IPS DF 4.7 (cell line): ENCODE results near the gene LRBA.
"Not testable (repeated sequence)": the region's sequence is repeated elsewhere in the genome, so short reads cannot be mapped to it uniquely, and the experiment has no call there.

Experiments
- DNase-seq: peaks from one replicate; pipeline ENCODE4 v3.0.0-alpha.2; 2013; ENCODE audit warnings: low spot score; ENCODE audit errors: extremely low read depth

LRBA gene

DNA sequence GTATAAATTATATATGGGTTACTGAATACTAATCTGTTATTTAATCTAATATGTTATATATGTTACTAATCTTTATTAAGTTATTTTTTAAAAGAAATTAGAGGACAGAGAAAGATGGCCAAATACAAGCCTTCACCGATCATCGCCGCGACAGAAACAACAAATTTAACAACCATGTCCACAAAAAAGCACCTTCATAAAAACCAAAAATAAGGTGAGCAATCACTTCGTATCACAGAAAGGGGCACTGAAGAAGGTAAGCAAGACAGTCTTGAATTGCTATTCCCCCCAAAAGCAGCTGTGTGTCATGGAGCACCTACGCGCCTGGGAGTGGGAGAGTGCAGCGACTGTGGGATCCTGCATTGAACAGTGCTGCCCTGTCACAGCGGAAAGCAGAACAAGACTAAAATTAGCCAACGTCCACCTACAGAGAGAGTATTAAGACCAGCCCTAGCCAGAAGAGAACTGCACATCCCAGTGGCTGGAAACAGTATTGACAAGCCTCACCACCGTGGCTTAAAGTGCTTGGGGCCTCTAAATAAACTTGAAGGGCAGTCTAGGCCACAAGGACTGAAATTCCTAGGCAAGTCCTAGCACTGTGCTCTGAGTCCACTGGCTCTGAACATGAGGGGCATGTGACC, 38.5 kb downstream of the LRBA start:
- DNase-seq: no peak

DNA sequence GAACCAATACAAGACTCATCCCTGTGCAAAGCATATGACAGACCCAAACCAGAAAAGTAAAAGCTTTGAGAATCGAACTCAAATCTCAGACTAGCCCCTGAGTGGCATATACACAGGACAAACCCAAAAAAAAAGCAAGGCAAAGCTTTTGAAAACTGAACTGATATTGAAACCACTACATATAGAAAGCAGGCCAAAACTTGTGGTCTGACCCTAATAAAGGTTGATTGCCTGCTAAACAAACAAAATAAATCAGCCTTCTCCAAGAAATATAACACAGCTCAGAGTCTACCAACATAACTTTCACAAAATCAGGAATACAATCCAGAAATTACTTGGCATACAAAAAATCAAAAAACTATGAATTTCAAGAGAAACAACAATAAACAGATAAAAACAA, 40.3 kb downstream of the LRBA start:
- no peak for DNase-seq

DNA sequence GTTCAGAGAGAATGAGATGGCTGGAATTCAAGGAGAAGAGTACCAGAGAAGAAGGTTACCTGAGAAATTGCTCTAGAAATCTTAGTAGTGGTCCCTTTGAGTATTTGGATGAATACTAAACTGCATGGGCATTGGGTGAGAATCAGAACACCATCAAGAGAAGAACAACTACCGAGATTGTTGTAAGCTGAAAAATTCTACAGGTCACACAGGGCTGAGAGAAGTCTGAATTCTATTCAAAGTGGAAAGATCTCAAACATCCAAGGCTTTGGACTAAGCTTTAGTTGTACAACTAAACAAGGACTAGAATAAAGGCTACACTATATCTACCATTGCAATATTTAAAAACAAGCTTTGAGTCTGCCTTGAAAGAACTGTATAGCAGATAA, 40.8 kb downstream of the LRBA start:
- no peak for DNase-seq

DNA sequence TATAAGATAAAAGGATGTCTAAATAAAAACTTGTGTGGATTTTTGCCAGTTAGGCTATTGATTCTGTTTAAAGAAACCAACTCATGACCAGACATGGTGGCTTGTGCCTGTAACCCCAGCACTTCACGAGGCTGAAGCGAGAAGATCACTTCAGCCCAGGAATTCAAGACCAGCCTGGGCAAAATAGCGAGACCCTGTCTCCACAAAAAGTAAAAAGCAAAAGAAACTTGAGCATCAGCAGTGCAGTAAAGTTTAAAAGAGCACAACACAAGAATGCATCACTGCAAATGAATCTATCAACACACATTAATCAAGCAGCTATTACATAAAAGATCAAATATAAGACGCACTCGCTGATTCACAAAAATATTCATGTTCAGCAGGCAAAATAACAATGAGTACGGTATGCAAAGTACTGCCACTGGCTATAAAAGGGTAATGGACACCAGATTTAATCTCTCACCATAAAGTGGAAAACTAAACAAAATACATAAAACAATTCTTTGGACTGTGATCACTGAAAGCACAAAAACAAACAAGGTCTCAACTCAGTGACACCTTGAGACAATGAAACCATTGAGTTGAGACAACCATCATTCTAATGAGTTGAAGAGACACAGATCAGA, 41.3 kb downstream of the LRBA start:
- no peak for DNase-seq

DNA sequence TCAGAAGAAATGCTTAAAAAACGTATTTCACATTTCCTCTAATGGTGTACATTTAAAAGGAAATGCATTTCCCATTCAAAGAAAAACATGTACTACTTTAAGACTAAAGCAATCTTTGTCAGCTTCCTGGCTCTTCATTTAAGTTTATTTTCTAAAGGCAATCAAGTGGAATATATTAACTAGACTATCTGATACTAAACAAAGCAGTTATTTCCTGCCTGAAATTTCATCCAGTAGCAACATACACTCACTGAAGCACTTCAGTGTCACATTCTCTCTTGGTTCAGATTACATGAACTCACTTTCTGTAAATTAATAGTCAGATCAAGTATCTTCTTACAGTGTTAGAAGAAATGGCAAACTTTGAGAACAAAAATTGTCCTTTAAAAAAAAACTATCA, 42.5 kb downstream of the LRBA start:
- no peak for DNase-seq

DNA sequence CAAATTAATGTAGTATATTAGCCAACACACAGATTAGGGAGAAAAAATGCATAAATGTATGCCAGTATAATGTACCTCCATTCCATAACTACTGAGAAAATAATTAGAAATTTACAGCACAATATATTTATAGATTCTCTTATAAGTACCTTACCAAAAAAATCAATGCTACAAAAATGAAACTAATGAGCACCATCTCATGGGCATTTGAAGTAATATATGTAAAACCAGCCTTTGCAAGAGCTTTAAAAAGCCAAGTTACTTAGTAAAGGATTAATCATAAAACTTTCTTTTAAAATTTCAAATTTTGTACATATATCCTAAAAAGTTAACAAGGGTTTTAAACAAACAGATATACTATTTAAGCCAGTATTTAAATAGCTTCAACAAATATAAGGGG, 43.2 kb downstream of the LRBA start:
- DNase-seq: no peak

DNA sequence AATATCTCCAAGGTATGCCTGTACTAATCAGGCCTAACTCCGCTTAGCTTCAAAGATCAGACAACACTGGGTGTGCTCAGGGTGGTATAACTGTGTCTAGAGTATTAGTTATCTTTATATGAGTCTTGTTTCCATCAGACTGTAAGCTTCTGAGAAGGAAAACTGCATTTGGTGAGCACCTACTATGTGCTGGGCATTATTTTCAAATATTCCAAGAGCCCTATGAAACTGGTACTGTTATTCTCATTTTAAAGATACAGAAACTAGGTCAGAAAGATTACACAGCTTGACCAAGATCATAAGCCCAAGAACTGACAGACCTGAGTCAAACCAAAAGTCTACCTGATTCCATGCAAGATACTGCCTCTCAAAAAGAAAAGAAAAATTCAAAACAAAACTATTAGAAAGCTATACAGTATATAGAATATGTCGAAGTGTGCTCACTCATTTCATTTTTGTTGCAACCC, 44.4 kb downstream of the LRBA start:
- no peak for DNase-seq

DNA sequence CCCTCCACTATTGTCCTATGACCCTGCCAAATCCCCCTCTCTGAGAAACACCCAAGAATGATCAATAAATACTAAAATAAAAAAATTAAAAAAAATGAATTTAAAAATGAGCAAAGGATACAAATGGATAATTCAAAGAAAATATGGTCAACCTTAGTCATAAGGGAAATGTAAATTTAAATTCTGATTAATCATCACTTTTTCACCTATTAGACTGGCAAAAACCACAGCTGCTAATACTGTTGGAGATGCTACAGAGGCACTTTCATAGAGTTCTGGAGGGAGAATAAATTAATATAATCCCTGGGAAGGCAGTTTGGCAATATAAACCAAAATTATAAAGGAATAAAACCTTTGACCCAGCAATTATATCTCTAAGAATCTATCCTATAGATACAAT, 50.3 kb downstream of the LRBA start:
- no peak for DNase-seq

DNA sequence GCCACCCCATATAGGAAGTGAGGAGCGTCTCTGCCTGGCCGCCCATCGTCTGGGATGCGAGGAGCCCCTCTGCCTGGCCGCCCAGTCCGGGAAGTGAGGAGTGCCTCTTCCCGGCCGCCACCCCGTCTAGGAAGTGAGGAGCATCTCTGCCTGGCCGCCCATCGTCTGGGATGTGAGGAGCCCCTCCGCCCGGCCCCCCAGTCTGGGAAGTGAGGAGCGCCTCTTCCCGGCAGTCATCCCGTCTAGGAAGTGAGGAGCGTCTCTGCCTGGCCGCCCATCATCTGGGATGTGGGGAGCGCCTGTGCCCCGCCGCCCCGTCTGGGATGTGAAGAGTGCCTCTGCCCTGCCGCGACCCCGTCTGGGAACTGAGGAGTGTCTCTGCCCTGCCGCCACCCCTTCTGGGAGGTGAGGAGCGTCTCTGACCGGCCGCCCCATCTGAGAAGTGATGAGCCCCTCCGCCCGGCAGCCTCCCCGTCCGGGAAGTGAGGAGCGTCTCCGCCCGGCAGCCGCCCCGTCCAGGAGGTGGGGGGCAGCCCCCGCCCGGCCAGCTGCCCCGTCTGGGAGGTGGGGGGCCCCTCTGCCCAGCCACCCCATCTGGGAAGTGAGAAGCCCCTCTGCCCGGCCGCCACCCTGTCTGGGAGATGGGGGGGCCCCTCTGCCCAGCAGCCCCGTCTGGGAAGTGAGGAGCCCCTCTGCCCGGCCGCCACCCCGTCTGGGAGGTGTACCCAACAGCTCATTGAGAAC, 51.3 kb downstream of the LRBA start:
- not testable (repeated sequence) for DNase-seq

DNA sequence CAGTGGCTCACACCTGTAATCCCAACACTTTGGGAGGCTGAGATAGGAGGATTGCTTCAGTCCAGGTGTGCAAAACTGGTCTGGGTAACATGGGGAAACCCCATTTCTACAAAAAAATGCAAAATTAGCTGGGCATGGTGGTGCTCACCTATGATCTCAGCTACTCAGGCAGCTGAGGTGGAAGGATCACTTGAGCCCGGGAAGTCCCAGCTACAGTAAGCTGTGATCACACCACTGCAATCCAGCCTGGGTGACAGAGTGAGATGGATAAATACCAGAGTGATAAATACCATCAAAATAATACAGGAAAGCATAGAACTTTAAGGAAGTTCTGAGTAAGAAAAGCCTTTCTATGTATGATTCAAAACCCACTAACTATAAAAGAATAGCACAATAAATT, 52.8 kb downstream of the LRBA start:
- no peak for DNase-seq

DNA sequence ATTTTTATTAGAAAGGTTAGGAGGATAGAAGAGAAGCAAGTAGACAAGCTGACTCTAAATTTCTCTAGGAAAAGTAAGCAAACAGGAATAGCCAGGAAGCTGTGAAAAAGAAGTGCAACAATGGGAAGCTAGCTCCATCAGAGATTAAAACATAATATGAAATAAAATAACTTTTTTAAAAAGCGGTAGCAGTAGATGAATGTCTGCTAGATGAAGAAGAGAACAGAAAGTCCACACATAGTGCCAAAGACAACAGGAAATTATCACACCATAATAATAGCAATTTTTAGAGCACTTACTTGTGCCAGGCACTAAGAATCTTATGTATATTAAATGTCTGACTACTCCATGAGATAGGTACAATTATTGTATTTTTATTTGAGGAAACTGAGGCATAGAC, 53.5 kb downstream of the LRBA start:
- DNase-seq: no peak

DNA sequence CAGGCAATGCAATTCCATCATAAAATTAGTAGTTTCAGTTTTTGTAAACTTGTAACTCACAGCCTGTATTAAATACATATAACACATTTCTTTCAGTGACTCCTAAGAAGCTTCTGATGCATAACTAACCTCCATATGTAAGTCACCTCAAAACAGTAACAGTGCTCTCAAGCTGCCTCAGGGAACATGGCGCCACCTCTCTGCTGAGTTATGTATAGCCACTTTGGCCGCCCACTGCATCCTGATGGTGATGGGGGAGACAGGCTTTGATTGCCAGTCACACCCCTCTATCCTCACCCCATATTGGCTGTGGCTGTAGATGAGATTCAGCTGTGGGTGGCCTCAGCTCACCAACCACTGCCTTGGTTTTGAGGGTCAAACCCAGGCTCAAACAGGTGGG, 54.3 kb downstream of the LRBA start:
- DNase-seq: no peak

DNA sequence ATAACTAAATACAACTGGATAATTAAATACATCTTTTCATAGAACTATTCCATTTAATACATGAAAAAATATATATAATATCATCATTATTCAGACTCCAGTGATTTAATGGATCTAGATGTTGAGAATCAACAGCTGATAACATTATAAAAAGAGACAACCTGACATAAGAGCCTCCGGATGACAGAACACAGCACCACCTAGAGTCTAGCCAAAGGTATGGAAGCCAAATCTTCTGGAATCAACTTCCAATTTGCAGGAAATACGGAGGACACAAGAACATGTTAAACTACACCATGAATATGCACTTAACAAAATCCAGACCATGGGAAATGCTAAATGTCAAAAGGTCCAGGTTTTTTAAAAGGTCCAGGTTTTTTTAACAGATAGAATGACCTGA, 55.0 kb downstream of the LRBA start:
- no peak for DNase-seq

DNA sequence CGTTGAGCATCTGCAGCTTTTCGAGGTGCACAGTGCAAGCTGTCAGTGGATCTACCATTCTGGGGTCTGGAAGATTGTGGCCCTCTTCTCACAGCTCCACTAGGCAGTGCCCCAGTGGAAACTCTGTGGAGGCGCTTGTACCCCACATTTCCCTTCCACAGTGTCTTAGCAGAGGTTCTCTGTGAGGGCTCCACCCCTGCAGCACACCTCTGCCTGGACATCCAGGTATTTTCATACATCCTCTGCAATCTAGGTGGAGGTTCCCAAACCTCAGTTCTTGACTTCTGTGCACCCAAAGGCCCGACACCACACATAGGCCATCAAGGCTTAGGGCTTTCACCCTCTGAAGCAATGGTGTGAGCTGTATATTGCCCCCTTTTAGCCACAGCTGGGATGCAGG, 57.1 kb downstream of the LRBA start:
- not testable (repeated sequence) for DNase-seq

DNA sequence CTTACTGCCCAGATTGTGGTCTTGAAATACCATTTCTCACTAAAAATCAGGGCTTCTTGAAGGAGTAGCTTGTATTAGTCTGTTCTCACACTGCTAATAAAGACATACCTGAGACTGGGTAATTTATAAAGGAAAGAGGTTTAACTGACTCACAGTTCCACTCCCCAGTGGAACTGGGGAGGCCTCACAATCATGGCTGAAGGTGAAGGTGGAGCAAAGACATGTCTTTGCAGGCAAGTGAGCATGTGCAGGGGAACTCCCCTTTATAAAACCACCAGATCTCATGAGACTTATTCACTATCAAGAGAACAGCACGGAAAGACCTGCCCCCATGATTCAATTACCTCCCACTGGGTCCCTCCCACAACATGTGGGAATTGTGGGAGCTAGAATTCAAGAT, 58.0 kb downstream of the LRBA start:
- not testable (repeated sequence) for DNase-seq

DNA sequence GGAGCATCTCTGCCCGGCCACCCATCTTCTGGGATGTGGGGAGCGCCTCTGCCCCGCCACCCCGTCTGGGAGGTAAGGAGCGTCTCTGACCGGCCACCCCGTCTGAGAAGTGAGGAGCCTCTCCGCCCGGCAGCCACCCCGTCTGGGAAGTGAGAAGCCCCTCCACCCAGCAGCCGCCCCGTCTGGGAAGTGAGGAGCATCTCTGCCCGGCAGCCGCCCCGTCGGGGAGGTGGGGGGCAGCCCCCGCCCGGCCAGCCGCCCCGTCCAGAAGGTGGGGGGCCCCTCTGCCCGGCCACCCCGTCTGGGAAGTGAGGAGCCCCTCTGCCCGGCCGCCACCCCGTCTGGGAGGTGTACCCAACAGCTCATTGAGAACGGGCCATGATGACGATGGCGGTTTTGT, 61.2 kb downstream of the LRBA start:
- DNase-seq: not testable (repeated sequence)

DNA sequence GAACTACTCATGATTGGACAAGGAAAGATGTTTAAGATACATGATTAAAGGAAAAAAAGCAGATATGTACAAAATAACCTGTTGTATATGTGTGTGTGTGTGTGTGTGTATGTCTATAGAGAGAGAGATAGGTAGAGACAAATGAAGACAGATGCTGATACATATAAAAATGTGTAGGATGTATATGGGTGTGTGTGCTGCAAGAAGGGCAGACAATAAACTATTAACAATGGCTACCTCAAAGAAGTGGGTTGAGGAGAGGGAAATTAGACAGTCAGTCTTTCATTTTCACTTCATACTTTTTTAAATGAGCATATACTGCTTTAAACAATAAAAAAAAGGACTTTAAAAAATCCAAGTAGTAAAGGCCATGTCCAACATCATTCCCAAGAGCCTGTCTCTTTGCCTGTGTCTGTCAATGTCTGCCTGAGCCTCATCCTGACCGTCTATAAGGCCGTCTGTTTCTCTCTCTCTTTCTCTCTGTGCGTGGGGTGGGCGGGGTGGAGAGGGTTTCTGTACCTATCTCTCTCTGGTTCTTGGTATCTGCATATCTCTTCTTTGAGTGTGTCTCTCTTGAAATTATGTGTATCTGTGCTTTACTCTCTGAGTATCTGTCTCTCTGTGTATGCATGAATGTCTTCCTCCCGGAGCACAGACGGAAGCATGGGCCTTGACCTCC, 62.8 kb downstream of the LRBA start:
- DNase-seq: no peak

DNA sequence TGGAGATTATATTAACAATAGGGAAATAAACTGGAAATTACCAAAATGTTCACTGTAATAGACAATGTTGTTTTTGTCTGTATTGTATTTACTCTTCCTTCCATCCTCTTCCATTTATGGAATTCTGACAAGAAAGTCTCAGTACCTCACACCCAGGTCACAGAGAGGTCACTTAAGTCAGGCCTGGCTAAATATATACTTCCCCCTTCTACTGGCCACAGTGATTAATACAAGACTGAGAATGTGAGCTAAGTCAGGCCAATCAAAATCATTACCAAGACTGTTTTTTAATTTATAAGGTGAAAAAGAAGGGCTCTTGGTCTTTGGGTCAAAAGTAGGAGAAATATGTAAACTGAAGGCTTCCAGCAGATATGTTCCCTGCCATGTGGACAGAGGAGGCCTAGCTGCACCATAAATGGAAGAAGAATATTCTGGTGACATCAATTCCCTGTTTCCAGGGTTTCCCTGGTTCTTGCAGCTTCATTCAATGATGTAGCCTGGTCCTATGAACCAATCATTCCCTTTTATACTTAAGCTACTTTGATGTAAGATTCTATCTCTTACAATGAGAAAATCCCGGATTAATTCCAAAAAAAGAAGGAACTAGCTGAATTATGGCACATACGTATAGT, 64.3 kb downstream of the LRBA start:
- DNase-seq: no peak

DNA sequence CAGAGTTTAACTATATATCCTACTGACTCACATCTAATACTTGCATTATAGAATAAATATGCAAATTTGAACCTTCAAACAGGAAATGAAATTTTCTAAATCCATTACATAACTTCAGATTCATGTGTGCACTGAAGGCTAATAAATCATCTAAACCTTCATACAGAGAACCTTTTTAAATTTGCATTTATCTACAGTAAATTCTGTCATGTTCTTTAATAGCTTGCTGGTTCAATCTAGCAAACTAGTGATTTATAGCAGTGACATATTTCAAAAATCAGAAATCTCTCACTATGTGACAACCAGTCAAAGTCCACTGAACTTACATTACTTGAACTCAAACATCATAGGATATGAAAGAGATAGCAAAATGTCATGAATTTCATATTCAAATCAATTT, 65.1 kb downstream of the LRBA start:
- DNase-seq: no peak

DNA sequence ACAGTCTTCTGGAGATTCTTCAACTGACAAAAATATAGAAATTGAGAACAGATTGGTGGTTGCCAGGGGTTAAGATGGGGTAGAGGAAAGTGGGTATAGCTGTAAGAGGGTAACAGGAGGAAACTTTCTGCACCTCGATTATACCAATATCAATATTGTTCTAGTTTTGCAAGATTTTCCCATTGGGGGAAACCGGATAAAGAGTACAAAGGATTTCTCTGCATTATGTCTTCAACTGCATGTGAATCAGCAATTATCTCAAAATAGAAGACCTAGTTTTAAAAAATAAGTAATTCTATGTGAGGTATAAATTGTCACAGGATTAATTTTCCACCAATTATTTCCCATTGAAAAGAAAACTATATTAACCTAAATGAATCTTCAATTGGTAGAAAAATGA, 65.7 kb downstream of the LRBA start:
- no peak for DNase-seq

DNA sequence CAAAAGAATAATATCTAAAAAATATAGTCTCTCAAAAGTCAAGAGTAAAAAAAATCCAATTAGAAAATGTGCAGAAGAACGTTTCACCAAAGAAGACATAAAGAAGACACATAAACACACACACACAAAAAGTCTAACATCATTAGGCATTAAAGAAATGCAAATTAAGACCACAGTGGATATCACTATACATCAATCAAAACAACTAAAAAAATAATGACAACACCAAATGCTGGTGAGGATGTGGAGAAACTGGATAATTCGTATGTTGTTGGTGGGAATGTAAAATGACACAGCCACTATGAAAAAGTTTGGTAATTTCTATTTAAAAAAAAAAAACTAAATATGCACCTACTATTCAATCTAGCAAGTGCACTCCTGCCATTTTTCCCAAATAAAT, 66.4 kb downstream of the LRBA start:
- no peak for DNase-seq

DNA sequence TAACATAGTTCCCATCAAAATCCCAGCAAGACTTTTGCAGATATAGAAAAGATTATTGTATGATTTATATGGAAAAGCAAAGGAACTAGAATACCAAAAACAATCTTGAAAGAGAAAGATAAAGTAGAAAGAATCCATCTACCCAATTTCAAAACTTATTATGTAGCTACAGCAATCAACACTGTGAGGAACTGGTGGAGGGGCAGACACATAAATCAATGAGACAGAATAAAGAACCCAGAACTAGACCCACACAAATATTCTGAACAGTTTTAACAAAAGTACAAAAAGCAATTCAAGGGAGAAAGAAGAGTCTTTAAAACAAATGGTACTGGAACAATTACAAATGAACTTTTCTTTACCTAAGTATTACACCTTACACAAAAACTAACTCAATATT, 67.0 kb downstream of the LRBA start:
- DNase-seq: no peak
